Karpas-422 (cell line): ENCODE measurements around the gene XYLT1. TPM values are rescaled to one million over a fixed set of nuclear protein-coding genes. Genes with fewer than 3 reads are reported as not detected.
A peak's percentile ranks its signal among the peaks of the same experiment; 100 is the strongest.

Source experiments
- DNase-seq: peaks from one replicate; pipeline ENCODE4 v3.0.0-alpha.2; 2015
- H2AFZ ChIP-seq: fragments of 200-600 bp; sonication (generic); 2 replicates; pipeline ENCODE4 v1.6.1; 2014; ENCODE audit warnings: antibody characterized with exemption, low read length, mixed read lengths
- H3K27ac ChIP-seq: fragments of 200-600 bp; sonication (generic); 2 replicates; pipeline ENCODE4 v1.5.1; 2014; ENCODE audit warnings: mild to moderate bottlenecking, low read length, moderate library complexity
- H3K27me3 ChIP-seq: fragments of 200-600 bp; sonication (generic); 2 replicates; pipeline ENCODE4 v1.6.1; 2014; ENCODE audit warnings: low read length, mixed read lengths
- H3K36me3 ChIP-seq: fragments of 200-600 bp; sonication (generic); 2 replicates; pipeline ENCODE4 v1.6.1; 2014; ENCODE audit warnings: low read length, mixed read lengths; ENCODE audit not compliant: insufficient read depth
- H3K4me1 ChIP-seq: fragments of 200-600 bp; sonication (generic); 2 replicates; pipeline ENCODE4 v1.6.1; 2014; ENCODE audit warnings: mild to moderate bottlenecking, low read length, mixed read lengths
- H3K4me2 ChIP-seq: fragments of 200-600 bp; sonication (generic); 2 replicates; pipeline ENCODE4 v1.6.1; 2014; ENCODE audit warnings: low read length, low read depth, mild to moderate bottlenecking; ENCODE audit not compliant: poor library complexity, severe bottlenecking
- H3K4me3 ChIP-seq: fragments of 200-600 bp; sonication (generic); 2 replicates; pipeline ENCODE4 v1.5.1; 2014; ENCODE audit warnings: mild to moderate bottlenecking, antibody characterized with exemption, low read length, mixed read lengths
- H3K79me2 ChIP-seq: fragments of 200-600 bp; sonication (generic); 2 replicates; pipeline ENCODE4 v1.6.1; 2014; ENCODE audit warnings: mild to moderate bottlenecking, low read length, mixed read lengths
- H3K9ac ChIP-seq: fragments of 200-600 bp; sonication (generic); 2 replicates; pipeline ENCODE4 v1.6.0; 2014; ENCODE audit warnings: low read length
- H3K9me2 ChIP-seq: fragments of 200-600 bp; sonication (generic), shearing (Covaris generic); replicated peaks from 2 replicates; pipeline ENCODE4 v1.6.0; 2014; ENCODE audit warnings: mild to moderate bottlenecking, low read length, moderate library complexity; ENCODE audit not compliant: insufficient read depth
- H3K9me3 ChIP-seq: fragments of 300-700, 200-600 bp; sonication (generic); 2 replicates; pipeline ENCODE4 v1.6.1; 2014; ENCODE audit warnings: low read length, mixed read lengths
- H4K20me1 ChIP-seq: fragments of 200-600 bp; sonication (generic); 2 replicates; pipeline ENCODE4 v1.6.1; 2014; ENCODE audit warnings: mild to moderate bottlenecking, antibody characterized with exemption, low read length, low read depth; ENCODE audit not compliant: insufficient read depth
- total RNA-seq: library from RNA; depleted of rRNA; stranded (reverse); fragments of >200 nt; shearing (Covaris generic); gene quantifications from 2 replicates; pipeline ENCODE4 v1.2.3, GENCODE V29; 2014; ENCODE audit warnings: low replicate concordance

The XYLT1 gene
- total RNA-seq, 1 experiment from 2014 or later: 11.8 TPM

DNA sequence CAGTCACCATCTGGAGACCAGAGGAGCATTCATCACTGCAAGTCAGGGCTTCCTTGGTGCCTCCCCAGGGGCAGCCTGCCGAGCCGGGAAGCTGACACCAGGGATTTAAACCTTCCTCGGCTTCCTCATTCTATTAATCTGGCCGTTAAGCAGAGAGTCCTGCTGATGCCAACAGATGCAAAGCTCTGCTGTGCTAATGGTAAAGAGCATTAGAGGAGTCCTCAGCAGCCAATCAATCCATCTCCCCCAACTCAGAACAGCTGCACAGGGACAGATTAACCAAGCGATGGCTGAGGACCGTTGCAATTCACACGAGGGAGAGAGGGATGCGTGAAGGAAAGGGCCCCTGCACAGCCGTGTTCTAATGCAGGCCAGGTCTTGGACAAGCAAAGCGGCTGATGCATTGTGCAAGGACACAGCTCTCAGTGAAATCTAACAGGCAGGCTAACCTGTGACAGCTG lies 116.6 kb downstream of the XYLT1 start:
- peak; percentile 91 for DNase-seq
- Histone ChIP-seq H3K27me3 (no peaks in the 10 kb centered on the region), H3K4me3 (peak overlapping the region; percentile 32; the same call in 1 of the 2 replicates), H3K4me1 (peaks cover 49% of the 10 kb centered on the region), H4K20me1 (0 out of 2 replicates have a peak, but pooled peaks cover 9% of the 10 kb centered on the region), H3K9me3 (no peaks in the 10 kb centered on the region), H3K9me2 (no peaks in the 10 kb centered on the region), H3K4me2 (peak overlapping the region; percentile 50), H2AFZ (no peak overlapping the region), H3K79me2 (no peaks in the 10 kb centered on the region), H3K9ac (peak overlapping the region; percentile 25), H3K27ac (peak overlapping the region; percentile 85), H3K36me3 (no peaks in the 10 kb centered on the region)

DNA sequence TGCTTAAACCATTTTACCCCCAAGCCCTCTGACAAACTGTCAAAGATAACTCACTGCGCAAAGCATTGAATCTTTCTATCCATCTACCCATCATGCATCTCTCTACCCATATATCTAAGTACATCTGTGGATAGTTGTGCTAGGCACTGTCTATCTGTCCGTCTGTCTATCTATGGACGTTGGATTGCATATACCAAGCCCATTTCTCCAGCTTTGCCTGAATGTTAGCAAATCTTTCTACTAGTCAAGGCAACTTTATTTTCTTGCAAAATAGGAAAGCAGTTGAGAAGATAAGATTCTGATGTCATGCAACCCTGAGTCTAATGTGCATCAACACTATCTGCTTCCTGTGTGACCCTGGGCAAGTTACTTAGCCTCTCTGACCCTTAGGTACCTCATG lies 117.2 kb downstream of the XYLT1 start:
- no peak overlapping the region for H2AFZ ChIP-seq
- H3K4me1 ChIP-seq: peaks cover 49% of the 10 kb centered on the region
- 0 out of 2 replicates have a peak, but pooled peaks cover 9% of the 10 kb centered on the region for H4K20me1 ChIP-seq
- peak overlapping the region; percentile 85 for H3K27ac ChIP-seq
- H3K36me3 ChIP-seq: no peaks in the 10 kb centered on the region
- H3K9me2 ChIP-seq: no peaks in the 10 kb centered on the region
- no peak for DNase-seq
- no peak overlapping the region for H3K9ac ChIP-seq
- no peaks in the 10 kb centered on the region for H3K9me3 ChIP-seq
- no peaks in the 10 kb centered on the region for H3K79me2 ChIP-seq
- no peak overlapping the region for H3K4me3 ChIP-seq
- H3K27me3 ChIP-seq: no peaks in the 10 kb centered on the region
- peak overlapping the region; percentile 50 for H3K4me2 ChIP-seq

- Histone ChIP-seq H3K4me3 (no peak overlapping the region), H3K79me2 (no peaks in the 10 kb centered on the region)
Measured at GRCh38 chr16:17351441-17352035, 119.2 kb downstream of the XYLT1 start.

GRCh38 chr16:17350207-17350606 lies 120.6 kb downstream of the XYLT1 start:
- no peak overlapping the region for H3K4me2 ChIP-seq
- no peaks in the 10 kb centered on the region for H3K9me2 ChIP-seq
- H3K4me3 ChIP-seq: no peak overlapping the region
- H3K4me1 ChIP-seq: peaks cover 48% of the 10 kb centered on the region
- peaks cover 19% of the 10 kb centered on the region; the same call in 1 of the 2 replicates for H4K20me1 ChIP-seq
- H3K79me2 ChIP-seq: no peaks in the 10 kb centered on the region
- no peak overlapping the region for H3K27ac ChIP-seq
- no peaks in the 10 kb centered on the region for H3K27me3 ChIP-seq
- H3K9me3 ChIP-seq: no peaks in the 10 kb centered on the region
- no peaks in the 10 kb centered on the region for H3K36me3 ChIP-seq
- no peak for DNase-seq
- H2AFZ ChIP-seq: no peak overlapping the region
- H3K9ac ChIP-seq: no peak overlapping the region

More at GRCh38 chr16:17351441-17352035, 119.2 kb downstream of the XYLT1 start:
- no peaks in the 10 kb centered on the region for H3K9me2 ChIP-seq
- 0 out of 2 replicates have a peak overlapping the region, but pooled peaks have one; percentile 85 for H3K27ac ChIP-seq
- no peaks in the 10 kb centered on the region for H3K9me3 ChIP-seq
- DNase-seq: no peak
- H2AFZ ChIP-seq: no peak overlapping the region
- H3K36me3 ChIP-seq: no peaks in the 10 kb centered on the region
- H3K4me1 ChIP-seq: peaks cover 60% of the 10 kb centered on the region
- H3K27me3 ChIP-seq: no peaks in the 10 kb centered on the region
- H3K4me2 ChIP-seq: no peak overlapping the region
- no peak overlapping the region for H3K9ac ChIP-seq
- peaks cover 17% of the 10 kb centered on the region; the same call in 1 of the 2 replicates for H4K20me1 ChIP-seq

- H3K27ac ChIP-seq: no peak overlapping the region
- peaks cover 34% of the 10 kb centered on the region for H3K4me1 ChIP-seq
Measured at GRCh38 chr16:17348826-17349225, 121.9 kb downstream of the XYLT1 start.

GRCh38 chr16:17348042-17348783 lies 122.5 kb downstream of the XYLT1 start:
- Histone ChIP-seq H3K27ac (no peak overlapping the region), H3K4me2 (no peak overlapping the region)

More at GRCh38 chr16:17348826-17349225, 121.9 kb downstream of the XYLT1 start:
- Histone ChIP-seq H3K9ac (no peak overlapping the region), H3K9me3 (no peaks in the 10 kb centered on the region), H3K79me2 (no peaks in the 10 kb centered on the region), H3K9me2 (no peaks in the 10 kb centered on the region), H3K36me3 (no peaks in the 10 kb centered on the region), H4K20me1 (peaks cover 22% of the 10 kb centered on the region; the same call in 1 of the 2 replicates), H3K4me2 (no peak overlapping the region), H2AFZ (no peak overlapping the region), H3K27me3 (no peaks in the 10 kb centered on the region), H3K4me3 (no peak overlapping the region)
- no peak for DNase-seq

GRCh38 chr16:17347624-17348023 lies 123.1 kb downstream of the XYLT1 start:
- H3K4me2 ChIP-seq: no peak overlapping the region
- H3K9me3 ChIP-seq: no peaks in the 10 kb centered on the region
- no peak overlapping the region for H3K9ac ChIP-seq
- no peaks in the 10 kb centered on the region for H3K9me2 ChIP-seq
- H3K79me2 ChIP-seq: no peaks in the 10 kb centered on the region
- no peak overlapping the region for H3K27ac ChIP-seq
- H3K4me3 ChIP-seq: no peak overlapping the region
- no peaks in the 10 kb centered on the region for H3K27me3 ChIP-seq
- DNase-seq: no peak
- H3K36me3 ChIP-seq: no peaks in the 10 kb centered on the region
- H3K4me1 ChIP-seq: peaks cover 22% of the 10 kb centered on the region
- H4K20me1 ChIP-seq: peaks cover 26% of the 10 kb centered on the region; the same call in 1 of the 2 replicates
- no peak overlapping the region for H2AFZ ChIP-seq

More at GRCh38 chr16:17348042-17348783, 122.5 kb downstream of the XYLT1 start:
- Histone ChIP-seq H3K27me3 (no peaks in the 10 kb centered on the region), H3K36me3 (no peaks in the 10 kb centered on the region), H3K4me1 (peaks cover 28% of the 10 kb centered on the region), H3K9ac (no peak overlapping the region), H4K20me1 (peaks cover 22% of the 10 kb centered on the region; the same call in 1 of the 2 replicates), H3K79me2 (no peaks in the 10 kb centered on the region), H3K9me3 (no peaks in the 10 kb centered on the region), H2AFZ (no peak overlapping the region), H3K9me2 (no peaks in the 10 kb centered on the region), H3K4me3 (no peak overlapping the region)
- no peak for DNase-seq
